GM13976 (cell line): ENCODE data around the gene NDUFAF8.

ENCODE experiments used
- DNase-seq: peaks from one replicate; pipeline ENCODE4 v3.0.0; 2012; ENCODE audit warnings: low spot score
- CTCF ChIP-seq: IDR thresholded peaks from 2 replicates; pipeline ENCODE4 v1.5.1; 2012; ENCODE audit warnings: borderline replicate concordance, mild to moderate bottlenecking; ENCODE audit not compliant: insufficient read depth; ENCODE audit errors: extremely low read depth, missing control alignments, control extremely low read depth
- in situ Hi-C: fragments of 300-500 bp; cut with MboI; formaldehyde crosslinking; loops from one replicate; pipeline ENCODE4 v1.12.0; 2022; ENCODE audit warnings: low sequenced_read_pairs, mixed read lengths, inconsistent platforms; ENCODE audit not compliant: unreplicated experiment

The NDUFAF8 gene

GRCh38 chr17:81207610-81208581, 31.2 kb upstream of the NDUFAF8 start:
- no peak for TF ChIP-seq CTCF
- in situ Hi-C loops = no loop called here
- DNase-seq = no peak

GRCh38 chr17:81208651-81209050, 30.5 kb upstream of the NDUFAF8 start:
- TF ChIP-seq CTCF = no peak
- DNase-seq = no peak
- in situ Hi-C loops = no loop called here

GRCh38 chr17:81209141-81209540, 30.0 kb upstream of the NDUFAF8 start:
- no peak for DNase-seq
- TF ChIP-seq CTCF = no peak
- in situ Hi-C loops = no loop called here

- no peak for DNase-seq
- in situ Hi-C loops = no loop called here
- no peak for TF ChIP-seq CTCF
Measured at GRCh38 chr17:81210466-81210865, 28.7 kb upstream of the NDUFAF8 start.

- TF ChIP-seq CTCF = no peak
- no peak for DNase-seq
- in situ Hi-C loops = no loop called here
Measured at GRCh38 chr17:81210868-81211267, 28.2 kb upstream of the NDUFAF8 start.

- in situ Hi-C loops = no loop called here
- no peak for DNase-seq
- TF ChIP-seq CTCF = no peak
Measured at GRCh38 chr17:81212365-81212764, 26.8 kb upstream of the NDUFAF8 start.

- no peak for TF ChIP-seq CTCF
- in situ Hi-C loops = no loop called here
Measured at GRCh38 chr17:81213978-81214377, 25.1 kb upstream of the NDUFAF8 start.

More at GRCh38 chr17:81213978-81214377, 25.1 kb upstream of the NDUFAF8 start:
- DNase-seq = no peak
